ENCODE measurements around the gene PLA2R1.

PLA2R1 gene

GRCh38 chr2:159961451-159961850, 101.0 kb downstream of the PLA2R1 start:
- DNase-seq (ENCODE audit: low read depth) = no peak
- no peak for TF ChIP-seq CTCF (IDR thresholded peaks at IDR 0.05; ENCODE audit: low read depth, low read length, missing control alignments)

DNA sequence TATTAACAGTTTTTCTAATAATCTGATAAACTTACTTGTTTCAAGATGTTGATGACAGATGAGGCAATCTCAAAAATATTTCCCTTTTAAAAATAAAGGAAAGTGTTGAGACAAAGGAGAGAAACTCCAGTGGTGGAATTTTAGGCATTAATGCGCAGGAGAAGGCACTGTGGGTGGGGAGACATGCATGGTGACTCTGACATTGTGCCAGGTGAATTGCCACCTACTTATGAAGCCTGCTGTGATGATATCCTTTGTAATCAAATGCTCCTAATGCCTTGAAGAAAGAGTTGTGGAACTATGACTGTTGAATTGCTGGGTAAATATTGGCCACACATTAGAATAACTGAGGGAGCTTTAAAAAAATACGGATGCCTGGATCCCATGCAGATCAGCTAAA, 101.4 kb downstream of the PLA2R1 start:
- DNase-seq (ENCODE audit: low read depth) = no peak
- no peak overlapping the region for H3K4me3 ChIP-seq (ENCODE audit: low read depth, low read length)

More at GRCh38 chr2:159961451-159961850, 101.0 kb downstream of the PLA2R1 start:
- no peak overlapping the region for H3K4me3 ChIP-seq (ENCODE audit: low read depth, low read length)

DNA sequence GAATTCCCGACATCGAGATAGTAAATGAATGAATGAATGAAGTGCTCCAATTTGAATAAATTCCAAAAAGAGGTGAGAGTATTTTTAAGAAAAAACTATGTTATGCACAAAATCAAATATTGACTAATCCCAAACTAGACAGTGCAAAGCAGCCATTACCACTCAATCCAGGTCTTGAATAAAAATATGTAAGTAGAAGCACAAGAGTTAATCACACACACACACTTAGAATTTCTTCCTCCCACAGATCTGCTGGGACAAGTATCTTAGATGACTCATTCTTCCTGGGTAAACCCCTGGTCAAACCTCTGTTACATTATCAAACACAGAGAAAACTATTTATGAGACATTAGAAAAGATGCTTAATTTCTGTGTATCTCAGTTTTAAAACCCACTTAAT, 102.0 kb downstream of the PLA2R1 start:
- no peak overlapping the region for H3K4me3 ChIP-seq (ENCODE audit: low read depth, low read length)
- TF ChIP-seq CTCF (IDR thresholded peaks at IDR 0.05; ENCODE audit: low read depth, low read length, missing control alignments) = no peak
- DNase-seq (ENCODE audit: low read depth) = peak; percentile 34

More for the DNA sequence above, 101.4 kb downstream of the PLA2R1 start:
- no peak for TF ChIP-seq CTCF (IDR thresholded peaks at IDR 0.05; ENCODE audit: low read depth, low read length, missing control alignments)

GRCh38 chr2:159959136-159959535, 103.3 kb downstream of the PLA2R1 start:
- no peak for DNase-seq (ENCODE audit: low read depth)
- no peak overlapping the region for H3K4me3 ChIP-seq (ENCODE audit: low read depth, low read length)
- TF ChIP-seq CTCF (IDR thresholded peaks at IDR 0.05; ENCODE audit: low read depth, low read length, missing control alignments) = no peak

- DNase-seq (ENCODE audit: low read depth) = no peak
- H3K4me3 ChIP-seq (ENCODE audit: low read depth, low read length) = no peak overlapping the region
- TF ChIP-seq CTCF (IDR thresholded peaks at IDR 0.05; ENCODE audit: low read depth, low read length, missing control alignments) = no peak
Observed at GRCh38 chr2:159953136-159953823, 109.1 kb downstream of the PLA2R1 start.

DNA sequence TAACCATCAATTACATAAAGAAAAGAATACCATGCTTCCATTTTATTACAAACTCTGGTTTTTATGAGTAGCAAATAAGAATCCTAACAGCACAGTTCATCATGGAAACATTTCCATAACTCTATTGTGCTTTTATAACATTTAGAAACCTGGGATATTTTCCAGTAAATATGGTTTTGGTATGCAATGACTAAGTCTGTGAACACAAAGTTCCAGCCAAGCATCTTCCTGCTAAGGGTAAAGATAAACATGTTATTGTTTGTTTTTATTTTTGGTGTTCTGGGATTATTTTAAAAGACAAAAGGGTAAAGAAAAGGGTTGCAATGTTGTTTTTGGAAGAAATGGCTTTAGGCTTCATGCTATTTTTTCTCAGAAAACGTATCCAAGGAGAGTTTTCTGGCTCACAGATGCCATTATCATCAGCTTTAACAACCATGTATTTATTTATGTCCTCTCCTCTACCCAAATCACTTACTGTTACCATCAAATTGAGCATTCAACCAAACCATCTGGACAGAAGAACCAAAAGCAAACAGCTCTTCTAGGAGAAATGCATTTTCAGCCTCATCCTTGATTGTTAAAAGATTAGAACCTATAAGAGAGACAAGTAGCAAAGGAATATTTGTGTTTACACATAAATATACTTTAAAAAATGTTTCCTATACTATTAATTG, 116.0 kb downstream of the PLA2R1 start:
- no peak for DNase-seq (ENCODE audit: low read depth)
- H3K4me3 ChIP-seq (ENCODE audit: low read depth, low read length) = no peak overlapping the region
- no peak for TF ChIP-seq CTCF (IDR thresholded peaks at IDR 0.05; ENCODE audit: low read depth, low read length, missing control alignments)
